CD14-positive monocyte (primary cell): ENCODE data around the gene ZNF423. TPM values are rescaled to one million over a fixed set of nuclear protein-coding genes. Genes with fewer than 3 reads are reported as not detected.
A peak's percentile ranks its signal among the peaks of the same experiment; 100 is the strongest.

Experiments
- DNase-seq, 3 donors: peaks; one replicate each; pipeline ENCODE4 v3.0.0-alpha.2; 2011 to 2022
- H2AFZ ChIP-seq: 2 replicates; pipeline ENCODE4 v1.6.0; 2012; ENCODE audit warnings: mild to moderate bottlenecking, low read depth, low read length, inconsistent platforms; ENCODE audit not compliant: insufficient read depth, poor library complexity, severe bottlenecking
- H3K27ac ChIP-seq, 2 donors: 1 replicate in 1 of 2; 2 replicates in 1 of 2; pipeline ENCODE4 v1.5.1; 2012 to 2013; ENCODE audit warnings: low read length in 2 of 2, control low read depth in 1 of 2, inconsistent platforms in 1 of 2, low read depth in 1 of 2, mild to moderate bottlenecking in 1 of 2
- H3K27me3 ChIP-seq, 2 donors: one replicate each; pipeline versions ENCODE4 v1.6.0 to v1.6.1; 2011 to 2013; ENCODE audit warnings: low read length in 2 of 2; ENCODE audit not compliant: control insufficient read depth in 2 of 2, insufficient read depth in 2 of 2
- H3K36me3 ChIP-seq, 2 donors: replicated peaks in 1 of 2; 1 replicate in 1 of 2; 2 replicates in 1 of 2; pipeline versions ENCODE4 v1.5.1 to v1.6.1; 2012 to 2013; ENCODE audit warnings: low read length in 2 of 2, control low read depth in 1 of 2, inconsistent platforms in 1 of 2, mild to moderate bottlenecking in 1 of 2; ENCODE audit not compliant: insufficient read depth in 2 of 2, control insufficient read depth in 1 of 2
- H3K4me1 ChIP-seq, 2 donors: 1 replicate in 1 of 2; 2 replicates in 1 of 2; pipeline versions ENCODE4 v1.5.1 to v1.6.1; 2012 to 2013; ENCODE audit warnings: low read length in 2 of 2, control low read depth in 1 of 2, inconsistent platforms in 1 of 2, mild to moderate bottlenecking in 1 of 2, moderate library complexity in 1 of 2; ENCODE audit not compliant: insufficient read depth in 2 of 2, control insufficient read depth in 1 of 2
- H3K4me2 ChIP-seq: replicated peaks from 2 replicates; pipeline ENCODE3; 2012; ENCODE audit warnings: low read length, moderate library complexity, mild to moderate bottlenecking; ENCODE audit not compliant: poor library complexity, severe bottlenecking; ENCODE audit errors: extremely low read depth
- H3K4me3 ChIP-seq, 3 experiments: fragments of 200-600 bp in 1 of 3; sonication (generic) in 1 of 3; replicated peaks in 1 of 3; 1 replicate in 2 of 3; 2 replicates in 1 of 3; pipeline ENCODE4 v1.5.1; 2011 to 2013; ENCODE audit warnings: low read length in 3 of 3, mild to moderate bottlenecking in 3 of 3, control low read depth in 2 of 3, low read depth in 2 of 3, inconsistent platforms in 1 of 3, moderate library complexity in 1 of 3
- H3K79me2 ChIP-seq: 2 replicates; pipeline ENCODE4 v1.6.0; 2012; ENCODE audit warnings: mild to moderate bottlenecking, control low read depth, inconsistent platforms, low read length, moderate library complexity; ENCODE audit not compliant: insufficient read depth
- H3K9ac ChIP-seq: 2 replicates; pipeline ENCODE4 v1.6.0; 2017; ENCODE audit warnings: low read length, mild to moderate bottlenecking; ENCODE audit not compliant: insufficient read depth, poor library complexity, severe bottlenecking
- H3K9me3 ChIP-seq, 2 donors: replicated peaks in 1 of 2; 1 replicate in 1 of 2; 2 replicates in 1 of 2; pipeline versions ENCODE4 v1.5.1 to v1.6.1; 2012 to 2013; ENCODE audit warnings: low read length in 2 of 2, control low read depth in 1 of 2; ENCODE audit not compliant: control insufficient read depth in 1 of 2, insufficient read depth in 1 of 2
- H4K20me1 ChIP-seq: 2 replicates; pipeline ENCODE4 v1.6.0; 2012; ENCODE audit warnings: mild to moderate bottlenecking, low read length, control low read depth, moderate library complexity; ENCODE audit not compliant: insufficient read depth
- H3K27ac Mint-ChIP-seq, 7 donors: one replicate each; pipeline ENCODE4 v1.8.0; 2020; ENCODE audit warnings: mild to moderate bottlenecking in 7 of 7, mixed read lengths in 7 of 7, moderate library complexity in 6 of 7, inconsistent platforms in 2 of 7
- H3K27me3 Mint-ChIP-seq, 3 donors: one replicate each; pipeline ENCODE4 v1.8.0; 2021 to 2022; ENCODE audit warnings: low read depth in 3 of 3, mild to moderate bottlenecking in 3 of 3, mixed read lengths in 3 of 3, moderate library complexity in 3 of 3, inconsistent platforms in 1 of 3
- H3K36me3 Mint-ChIP-seq, 2 donors: one replicate each; pipeline ENCODE4 v1.8.0; 2020; ENCODE audit warnings: mixed read lengths in 2 of 2, inconsistent platforms in 1 of 2, mild to moderate bottlenecking in 1 of 2
- H3K4me1 Mint-ChIP-seq: one replicate; pipeline ENCODE4 v1.8.0; 2020; ENCODE audit warnings: mild to moderate bottlenecking, mixed read lengths
- H3K4me3 Mint-ChIP-seq, 2 donors: one replicate each; pipeline ENCODE4 v1.8.0; 2020; ENCODE audit warnings: mild to moderate bottlenecking in 2 of 2, mixed read lengths in 2 of 2, moderate library complexity in 1 of 2
- H3K9me3 Mint-ChIP-seq, 7 donors: one replicate each; pipeline ENCODE4 v1.8.0; 2020 to 2022; ENCODE audit warnings: mixed read lengths in 7 of 7, mild to moderate bottlenecking in 6 of 7, moderate library complexity in 6 of 7, inconsistent platforms in 2 of 7
- WGBS: methylation state at CpG from one replicate; pipeline ENCODE4 v1.1.5; 2013; ENCODE audit warnings: missing lambda C conversion rate; ENCODE audit not compliant: insufficient coverage; 5-methylcytosine and 5-hydroxymethylcytosine counted together
- intact Hi-C, 2 donors: fragments of 100-400 bp; cut with micrococcal nuclease; formaldehyde crosslinking; loops; one replicate each; pipeline versions ENCODE4 v1.15.0 to v1.15.1; 2023
- polyA plus RNA-seq, 3 donors: library from polyadenylated mRNA; depleted of rRNA in 1 of 3; unstranded in 2 of 3; stranded (reverse) in 1 of 3; fragments of 300-500 nt in 2 of 3; fragments of >200 nt in 1 of 3; fragmentation: Illumina TruSeq in 2 of 3; gene quantifications; 1 replicate in 2 of 3; 2 replicates in 1 of 3; pipeline ENCODE4 v1.2.3, GENCODE V29; 2012 to 2021
- TF ChIP-seq, protein P1 (sequence below): fragments of 200-600 bp; IDR thresholded peaks from one replicate; pipeline ENCODE4 v1.8.0; 2022; ENCODE audit warnings: antibody characterized with exemption, mild to moderate bottlenecking

The ZNF423 gene
- polyA plus RNA-seq, 3 donors = not detected

DNA sequence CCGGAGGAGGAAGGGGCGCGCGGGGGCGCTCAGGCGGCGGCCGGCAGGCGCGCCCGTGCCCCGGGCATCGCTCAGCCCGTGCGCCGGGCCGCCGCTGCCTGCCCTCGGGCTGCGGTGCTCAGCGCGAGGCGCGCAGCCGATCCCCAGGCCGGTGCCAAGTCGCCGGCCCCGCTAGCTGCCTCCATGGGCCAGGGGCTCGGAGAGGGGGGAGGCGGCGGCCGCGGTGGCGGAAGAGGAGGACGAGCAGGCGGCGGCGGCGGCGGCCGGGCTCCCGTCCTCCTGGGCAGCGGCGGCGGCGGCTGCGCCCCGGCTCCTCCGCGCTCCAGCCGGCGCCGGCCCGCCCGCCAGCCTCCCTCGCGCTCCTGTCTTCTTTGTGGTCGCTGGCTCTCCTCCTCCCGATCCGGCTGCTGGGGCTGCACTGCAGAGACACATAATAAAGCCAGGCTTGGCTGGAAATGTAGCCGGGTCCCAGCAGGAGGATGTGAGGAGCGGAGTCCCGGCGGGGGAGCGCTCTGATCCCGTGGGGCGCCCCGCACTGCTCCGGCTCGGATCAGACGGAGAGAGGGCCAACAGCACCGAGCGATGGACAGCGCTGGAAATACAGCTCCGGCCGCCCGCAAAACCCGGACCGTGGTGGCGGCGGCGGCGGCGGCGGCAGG, 889 bp upstream of the ZNF423 start:
- H2AFZ ChIP-seq = peak overlapping the region; percentile 41
- TF ChIP-seq, protein P1, sequence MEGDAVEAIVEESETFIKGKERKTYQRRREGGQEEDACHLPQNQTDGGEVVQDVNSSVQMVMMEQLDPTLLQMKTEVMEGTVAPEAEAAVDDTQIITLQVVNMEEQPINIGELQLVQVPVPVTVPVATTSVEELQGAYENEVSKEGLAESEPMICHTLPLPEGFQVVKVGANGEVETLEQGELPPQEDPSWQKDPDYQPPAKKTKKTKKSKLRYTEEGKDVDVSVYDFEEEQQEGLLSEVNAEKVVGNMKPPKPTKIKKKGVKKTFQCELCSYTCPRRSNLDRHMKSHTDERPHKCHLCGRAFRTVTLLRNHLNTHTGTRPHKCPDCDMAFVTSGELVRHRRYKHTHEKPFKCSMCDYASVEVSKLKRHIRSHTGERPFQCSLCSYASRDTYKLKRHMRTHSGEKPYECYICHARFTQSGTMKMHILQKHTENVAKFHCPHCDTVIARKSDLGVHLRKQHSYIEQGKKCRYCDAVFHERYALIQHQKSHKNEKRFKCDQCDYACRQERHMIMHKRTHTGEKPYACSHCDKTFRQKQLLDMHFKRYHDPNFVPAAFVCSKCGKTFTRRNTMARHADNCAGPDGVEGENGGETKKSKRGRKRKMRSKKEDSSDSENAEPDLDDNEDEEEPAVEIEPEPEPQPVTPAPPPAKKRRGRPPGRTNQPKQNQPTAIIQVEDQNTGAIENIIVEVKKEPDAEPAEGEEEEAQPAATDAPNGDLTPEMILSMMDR = no peak
- no peaks in the 10 kb centered on the region for H3K79me2 ChIP-seq
- H3K36me3 Mint-ChIP-seq = peaks cover 2 to 7% of the 10 kb centered on the region in 2 donors
- no peak overlapping the region for H3K9ac ChIP-seq
- peak overlapping the region; percentile 13 to 79 (median 23) for H3K4me3 ChIP-seq
- H3K36me3 ChIP-seq = no peaks in the 10 kb centered on the region
- peaks cover 24% of the 10 kb centered on the region for H3K4me1 Mint-ChIP-seq
- under 1% methylated on average over 86 of the region's 86 CpGs for WGBS
- peaks cover 0 to 15% (median 11%) of the 10 kb centered on the region in 7 donors for H3K9me3 Mint-ChIP-seq
- H4K20me1 ChIP-seq = no peaks in the 10 kb centered on the region
- peaks cover 3 to 14% of the 10 kb centered on the region in 2 donors for H3K9me3 ChIP-seq
- H3K4me1 ChIP-seq = peaks cover 31 to 43% of the 10 kb centered on the region in 2 donors
- peaks cover 41 to 78% of the 10 kb centered on the region in 2 donors for H3K27me3 ChIP-seq
- H3K27ac ChIP-seq = no peak overlapping the region
- peak overlapping the region; percentile 78 to 93 for H3K4me3 Mint-ChIP-seq
- peak overlapping the region; percentile 95 for H3K4me2 ChIP-seq
- intact Hi-C loops = no loop called here
- peak in 2 of 3 donors; percentile 18 to 23 for DNase-seq
- H3K27me3 Mint-ChIP-seq = peaks cover 56 to 89% (median 77%) of the 10 kb centered on the region in 3 donors
- no peak overlapping the region for H3K27ac Mint-ChIP-seq

DNA sequence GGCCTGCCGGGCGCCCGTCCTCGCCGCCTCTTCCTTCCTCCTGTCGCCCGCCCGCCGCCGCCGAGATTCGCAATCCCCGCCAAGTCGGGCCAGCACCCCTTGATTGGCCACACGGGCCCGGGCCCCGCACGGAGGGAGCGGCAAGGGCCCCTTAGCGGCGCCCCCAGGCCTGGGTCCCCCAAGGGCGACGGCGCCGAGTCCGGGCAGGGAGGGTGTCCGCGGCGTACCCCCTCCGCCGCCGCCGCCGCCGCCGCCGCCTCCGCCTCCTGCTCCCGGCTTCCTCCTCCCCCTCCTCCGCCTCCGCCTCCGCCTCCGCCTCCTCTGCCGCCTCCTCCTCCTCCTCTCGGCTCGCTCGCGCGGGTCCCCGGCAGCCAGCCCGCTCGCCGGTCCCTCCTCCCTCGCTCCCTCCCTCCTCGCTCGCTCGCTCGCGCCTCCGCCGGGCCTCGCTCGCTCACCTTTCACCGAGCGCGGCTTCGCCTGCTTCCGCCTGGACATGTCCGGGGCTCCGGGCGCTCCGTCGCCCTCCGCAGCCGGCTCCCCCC, 561 bp downstream of the ZNF423 start:
- peaks cover 31 to 43% of the 10 kb centered on the region in 2 donors for H3K4me1 ChIP-seq
- H3K9me3 ChIP-seq = peaks cover 0 to 14% of the 10 kb centered on the region in 2 donors
- Mint-ChIP-seq H3K9me3 (peaks cover 0 to 16% (median 11%) of the 10 kb centered on the region in 7 donors), H3K4me3 (peak overlapping the region; percentile 75 to 76), H3K36me3 (peaks cover 2 to 7% of the 10 kb centered on the region in 2 donors), H3K27ac (no peak overlapping the region), H3K4me1 (peaks cover 24% of the 10 kb centered on the region), H3K27me3 (peaks cover 53 to 86% (median 73%) of the 10 kb centered on the region in 3 donors)
- no peaks in the 10 kb centered on the region for H4K20me1 ChIP-seq
- H3K4me3 ChIP-seq = peak overlapping the region in 2 of 3 experiments; percentile 57 to 79
- intact Hi-C loops = no loop called here
- no peak overlapping the region for H3K27ac ChIP-seq
- H3K36me3 ChIP-seq = no peaks in the 10 kb centered on the region
- peak overlapping the region; percentile 85 for H2AFZ ChIP-seq
- TF ChIP-seq, protein P1 = no peak
- 0% methylated on average over 54 of the region's 75 CpGs for WGBS
- no peaks in the 10 kb centered on the region for H3K79me2 ChIP-seq
- DNase-seq = peak in 2 of 3 donors; percentile 30 to 36
- peaks cover 41 to 76% of the 10 kb centered on the region in 2 donors for H3K27me3 ChIP-seq
- peak overlapping the region; percentile 95 for H3K4me2 ChIP-seq
- H3K9ac ChIP-seq = peak overlapping the region; percentile 59
